ENCODE data around the gene MRPL52.
"Not testable (repeated sequence)": the region's sequence is repeated elsewhere in the genome, so short reads cannot be mapped to it uniquely, and the experiment has no call there.

Gene MRPL52

DNA sequence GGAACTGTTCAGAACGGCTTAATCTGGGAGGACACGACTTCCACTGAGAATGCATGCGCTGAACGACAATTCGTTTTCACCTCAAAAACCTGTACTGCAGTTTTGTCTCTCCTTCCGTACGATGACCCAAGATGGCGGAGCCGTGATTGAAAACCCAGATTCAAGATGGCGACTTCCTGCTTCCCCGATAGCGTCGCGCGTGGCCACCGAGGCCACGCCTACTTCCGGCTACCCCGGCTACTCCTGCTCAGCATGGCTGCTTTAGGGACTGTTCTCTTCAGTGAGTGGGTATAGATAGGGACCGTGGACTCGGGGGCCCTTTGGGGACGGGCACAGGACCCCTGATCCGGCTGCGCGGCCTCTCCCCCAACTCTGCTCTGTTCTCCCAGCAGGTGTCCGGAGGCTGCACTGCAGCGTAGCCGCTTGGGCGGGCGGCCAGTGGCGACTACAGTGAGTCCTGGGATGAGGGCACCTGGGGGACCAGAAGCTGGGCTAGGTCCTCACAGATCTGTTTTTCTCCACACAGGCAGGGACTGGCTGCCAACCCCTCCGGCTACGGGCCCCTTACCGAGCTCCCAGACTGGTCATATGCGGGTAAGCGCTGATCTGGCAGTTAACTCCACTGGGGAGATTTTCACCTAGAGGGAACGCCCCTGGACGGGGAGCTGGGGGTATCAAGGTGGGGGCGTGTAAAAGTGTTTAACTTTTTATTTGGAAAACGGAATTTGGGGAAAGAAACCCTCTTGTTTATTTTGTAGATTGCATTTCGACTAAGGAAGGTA is at the start of gene MRPL52:
MRPL52 (plus strand) TSS at position 227 of the 782 bp plus-strand sequence; CDS start at position 253, 26 bp downstream.
- DNase-seq, result peak; percentile 89

DNA sequence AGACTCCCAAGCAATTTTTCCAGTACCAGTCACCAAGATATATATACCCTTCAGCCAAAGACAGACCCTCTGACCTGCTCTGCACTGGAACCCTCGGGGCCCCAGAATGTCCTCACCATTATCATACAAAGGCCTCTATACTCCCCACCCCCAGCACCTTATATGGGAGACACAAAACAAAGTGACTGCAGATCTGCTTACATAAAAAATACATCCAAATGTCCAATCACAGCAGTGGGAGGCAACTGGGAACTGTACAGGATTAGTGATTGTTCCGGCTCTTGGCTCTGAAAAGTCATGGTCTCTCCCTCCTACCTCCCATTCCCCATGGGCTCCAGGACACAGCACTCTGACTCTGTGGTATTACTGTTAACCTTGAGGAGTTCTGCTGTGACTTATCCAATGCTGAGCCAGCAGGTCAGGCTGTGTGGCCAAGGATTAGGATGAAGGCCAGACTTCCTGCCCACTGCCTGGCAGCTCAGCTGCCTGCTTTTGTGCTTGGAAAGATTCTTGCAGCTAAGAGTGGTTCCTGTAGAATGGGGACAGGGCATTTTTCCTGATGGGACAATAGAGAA is 49.5 kb upstream of the MRPL52 start:
- no peak for DNase-seq

DNA sequence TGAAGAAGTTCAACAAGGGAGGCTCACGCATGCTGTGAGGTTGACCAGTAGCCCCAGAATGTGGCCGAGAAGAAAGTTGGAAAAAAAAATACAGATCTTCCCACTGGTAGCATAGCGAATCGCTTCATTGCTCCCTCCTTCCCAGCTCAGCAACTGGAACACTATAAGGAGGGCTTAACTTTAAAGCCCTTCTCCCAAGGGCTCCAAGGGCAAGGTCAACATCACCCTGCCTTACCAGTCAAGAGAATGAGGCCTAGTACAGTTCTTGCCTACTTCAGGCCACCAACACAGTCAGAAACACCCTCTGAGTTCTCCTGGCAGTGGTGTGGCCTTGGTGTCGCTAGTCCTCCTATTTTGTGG is 48.8 kb upstream of the MRPL52 start:
- no peak for DNase-seq

DNA sequence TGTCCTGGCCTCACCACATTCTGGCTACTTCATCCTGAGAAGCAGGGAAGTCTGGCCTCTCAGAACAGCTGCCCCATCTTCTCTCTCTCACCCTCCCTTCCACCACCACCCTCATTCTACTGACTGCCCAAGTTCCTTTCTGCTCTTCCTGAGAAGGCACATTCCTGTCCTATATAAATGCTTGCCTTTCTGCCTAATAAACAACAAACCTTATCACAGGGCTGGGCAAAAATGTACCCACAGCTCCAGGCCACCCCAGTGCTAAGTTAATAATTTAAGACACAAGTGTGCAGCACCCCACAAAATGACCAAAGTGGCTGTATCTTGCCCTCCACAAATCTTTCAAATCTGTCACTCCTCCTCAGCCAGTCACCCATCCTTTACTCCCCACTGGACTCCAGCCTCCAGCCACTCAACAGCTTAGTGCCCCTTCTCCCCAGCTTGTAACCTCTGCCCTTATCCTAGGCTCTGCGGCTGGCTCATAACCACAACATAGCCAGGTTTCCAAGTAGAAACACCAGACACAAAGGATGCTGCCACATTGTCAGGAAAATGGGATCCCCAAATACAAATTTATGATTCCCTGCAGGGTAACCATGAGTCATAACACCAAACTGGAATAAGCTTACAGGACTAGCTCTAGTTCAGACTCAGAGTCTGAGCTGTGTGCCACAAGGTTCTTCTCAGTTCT is 48.2 kb upstream of the MRPL52 start:
- no peak for DNase-seq

DNA sequence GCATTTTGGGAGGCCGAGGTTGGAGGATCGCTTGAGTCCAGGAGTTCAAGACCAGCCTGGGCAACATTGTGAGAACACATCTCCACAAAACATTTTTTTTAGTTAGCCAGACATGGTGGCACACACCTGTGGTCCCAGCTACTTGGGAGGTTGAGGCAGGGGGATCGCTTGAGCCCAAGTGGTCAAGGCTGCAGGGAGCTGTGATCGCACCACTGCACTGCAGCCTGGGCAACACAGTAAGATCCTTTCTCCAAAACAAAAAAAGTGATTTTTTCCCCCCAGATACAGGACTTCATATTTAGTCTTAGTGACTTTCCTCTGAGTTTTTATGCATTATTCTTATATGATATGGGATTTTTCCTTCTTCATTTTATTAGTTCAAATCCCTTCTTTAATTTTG is 43.0 kb upstream of the MRPL52 start:
- no peak for DNase-seq

DNA sequence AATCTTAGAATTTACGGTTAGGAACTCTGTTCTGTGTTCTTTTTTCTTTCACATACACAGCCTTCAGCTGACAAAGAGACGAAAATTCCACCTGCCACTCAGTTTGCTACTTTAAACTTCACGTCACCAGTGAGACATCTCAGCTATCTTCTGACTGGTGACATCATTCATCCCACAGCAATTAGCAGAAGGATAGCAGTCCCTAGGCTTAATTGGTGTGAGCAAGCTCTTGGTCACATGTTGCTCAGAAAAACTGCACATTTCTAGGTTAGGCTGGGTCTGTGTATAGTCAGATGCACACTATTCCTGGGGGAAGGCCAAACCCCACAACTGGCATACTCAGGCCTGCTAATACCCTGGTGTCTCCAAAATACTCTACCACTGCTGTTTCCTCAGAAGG is 38.4 kb upstream of the MRPL52 start:
- no peak for DNase-seq

DNA sequence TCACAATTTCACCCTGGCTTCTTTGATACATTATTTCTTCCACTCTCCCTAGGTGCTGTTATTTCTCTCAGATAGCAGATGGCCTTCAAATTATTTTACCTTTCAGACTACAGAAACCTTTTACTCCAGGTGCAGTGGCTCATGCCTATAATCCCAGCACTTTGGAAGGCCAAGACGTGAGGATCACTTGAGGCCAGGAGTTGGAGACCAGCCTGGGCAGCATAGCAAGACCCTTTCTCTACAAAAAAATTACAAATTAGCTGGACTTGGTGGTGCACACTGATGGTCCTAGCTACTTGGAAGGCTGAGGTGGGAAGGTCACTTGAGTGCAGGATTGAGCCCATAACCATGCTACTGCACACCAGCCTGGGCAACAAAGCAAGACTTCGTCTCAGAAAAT is 37.5 kb upstream of the MRPL52 start:
- no peak for DNase-seq

DNA sequence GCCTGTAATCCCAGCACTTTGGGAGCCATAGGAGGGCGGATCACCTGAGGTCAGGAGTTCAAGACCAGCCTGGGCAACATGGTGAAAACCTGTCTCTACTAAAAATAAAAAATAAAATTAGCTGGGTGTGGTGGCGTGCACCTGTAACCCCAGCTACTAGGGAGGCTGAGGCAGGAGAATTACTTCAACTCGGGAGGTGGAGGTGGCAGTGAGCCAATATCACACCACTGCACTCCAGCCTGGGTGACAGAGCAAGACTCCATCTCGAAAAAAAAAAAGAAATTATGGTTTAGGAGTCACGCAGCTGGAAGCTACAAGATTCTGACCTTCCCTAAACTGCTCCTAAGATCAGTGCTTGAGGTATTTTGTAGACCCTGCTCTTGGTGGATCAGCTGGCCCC is 36.1 kb upstream of the MRPL52 start:
- not testable (repeated sequence) for DNase-seq

DNA sequence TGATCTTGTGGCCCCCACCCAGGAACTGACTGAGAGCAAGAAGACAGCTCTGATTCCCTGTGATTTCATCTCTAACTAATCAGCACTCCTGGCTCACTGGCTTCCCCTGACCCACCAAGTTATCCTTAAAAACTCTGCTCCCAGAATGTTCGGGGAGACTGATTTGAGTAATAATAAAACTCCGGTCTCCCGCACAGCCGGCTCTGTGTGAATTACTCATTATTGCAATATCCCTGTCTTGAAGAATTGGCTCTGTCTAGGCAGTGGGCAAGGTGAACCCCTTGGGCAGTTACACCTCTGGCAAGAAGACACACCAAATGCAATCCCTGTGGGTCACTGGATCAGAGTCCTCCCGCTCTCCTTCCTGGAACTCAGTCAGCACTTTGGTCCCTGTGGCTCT is 35.7 kb upstream of the MRPL52 start:
- no peak for DNase-seq

DNA sequence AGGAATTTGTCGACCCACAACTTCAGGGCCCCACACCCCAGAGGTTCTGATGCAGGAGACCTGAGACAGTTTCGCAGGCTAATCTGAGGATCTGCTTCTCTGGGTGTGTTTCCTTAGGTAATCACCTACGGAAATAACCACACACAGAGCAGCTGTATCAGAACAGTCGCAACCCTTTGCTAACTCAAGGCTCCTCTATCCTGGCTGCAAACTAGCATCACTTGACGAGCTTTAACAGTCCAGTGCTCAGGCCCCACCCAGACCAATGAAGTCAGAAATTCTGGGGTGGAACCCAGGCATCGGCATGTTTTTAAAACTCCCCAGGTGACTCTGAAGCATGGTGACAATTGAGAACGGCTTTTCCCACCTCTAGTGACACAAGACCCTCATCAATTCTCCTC is 35.1 kb upstream of the MRPL52 start:
- DNase-seq, result no peak

DNA sequence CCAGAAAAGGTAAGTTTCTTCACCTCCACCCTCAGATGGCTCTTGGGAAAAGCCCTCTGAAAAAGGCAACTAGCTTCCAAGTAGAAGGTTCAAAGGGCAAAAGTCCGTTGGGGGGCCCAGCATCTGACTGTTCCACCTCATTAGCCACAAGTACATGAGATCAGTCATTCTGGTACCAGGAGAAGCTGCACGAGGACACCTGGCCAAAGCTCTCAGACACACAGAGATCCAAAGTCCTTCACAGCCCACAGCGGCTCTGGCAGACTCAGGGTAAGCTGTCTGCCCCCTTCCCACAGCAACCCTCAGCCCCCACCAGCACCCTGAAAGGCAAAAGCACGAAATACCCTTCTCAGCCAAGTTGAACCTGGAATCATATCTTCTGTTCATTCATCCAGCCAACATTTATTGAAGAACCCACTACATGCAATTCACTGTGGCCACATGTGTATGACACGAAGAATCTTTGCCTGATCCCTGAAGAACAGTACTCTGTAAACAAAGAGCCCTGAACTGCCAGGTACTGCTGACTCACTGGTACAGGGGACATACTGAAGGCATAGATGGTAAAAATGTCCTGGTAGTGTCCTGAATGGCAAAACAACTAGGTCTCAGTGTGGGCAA is 33.5 kb upstream of the MRPL52 start:
- no peak for DNase-seq

DNA sequence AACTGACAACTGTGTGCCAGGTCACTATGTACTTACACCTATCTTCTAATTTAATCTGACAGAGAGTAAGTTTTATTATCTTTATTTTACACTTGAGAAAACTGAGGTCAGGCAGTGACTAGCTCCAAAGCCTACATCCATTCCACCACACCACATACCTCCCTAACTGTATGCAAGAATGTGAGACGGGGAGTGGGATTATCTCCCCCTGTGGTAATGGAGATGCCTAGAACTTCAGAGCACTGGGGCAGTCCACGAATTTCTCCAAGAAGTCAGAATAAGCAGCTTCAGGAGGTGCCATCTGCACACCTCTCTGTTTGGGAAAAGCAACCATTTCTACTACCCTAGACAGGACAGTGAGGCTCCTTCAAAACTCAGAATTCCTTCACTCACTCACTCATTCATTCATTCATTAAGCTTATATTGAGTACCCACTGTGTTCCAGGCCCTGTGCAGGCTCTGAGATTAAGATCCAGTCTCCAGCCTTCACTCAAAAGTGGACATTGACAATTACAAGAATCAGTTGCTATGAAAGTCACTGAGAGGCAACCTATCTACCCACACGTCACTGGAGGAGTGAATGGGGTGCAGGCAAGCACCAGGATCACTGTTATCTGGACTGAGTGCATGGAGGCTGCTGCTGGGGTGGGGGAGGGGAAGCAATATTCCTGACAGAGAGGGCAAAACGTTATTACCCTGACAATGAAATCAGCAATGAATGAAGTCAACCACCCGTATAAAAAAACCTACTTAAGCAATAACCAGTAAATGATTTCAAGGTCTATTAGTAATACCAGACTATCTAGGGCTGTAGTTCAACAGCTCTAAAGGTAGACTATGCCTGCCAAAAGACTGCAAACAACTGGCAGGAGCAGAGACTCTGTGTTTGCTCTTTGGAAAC is 32.4 kb upstream of the MRPL52 start:
- DNase-seq, result no peak

DNA sequence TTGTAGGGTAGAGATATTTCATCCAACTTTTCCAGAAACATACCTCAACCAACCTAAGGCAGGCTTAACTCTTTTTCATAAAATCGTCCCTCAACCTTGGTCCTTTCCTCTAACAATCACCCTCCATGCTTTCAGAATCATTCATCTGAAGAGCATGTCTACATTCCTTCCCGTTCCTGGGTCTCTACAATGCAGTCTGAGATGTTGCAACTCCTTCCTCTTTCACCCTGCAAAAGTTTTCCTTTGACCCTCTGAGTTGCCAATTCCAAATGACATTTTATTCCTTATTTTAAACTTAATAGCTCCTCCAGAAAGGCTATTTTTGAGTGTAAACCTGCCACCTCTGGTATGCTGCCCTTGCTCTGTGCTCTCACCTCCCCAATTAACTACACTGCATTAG is 31.2 kb upstream of the MRPL52 start:
- DNase-seq, result no peak

DNA sequence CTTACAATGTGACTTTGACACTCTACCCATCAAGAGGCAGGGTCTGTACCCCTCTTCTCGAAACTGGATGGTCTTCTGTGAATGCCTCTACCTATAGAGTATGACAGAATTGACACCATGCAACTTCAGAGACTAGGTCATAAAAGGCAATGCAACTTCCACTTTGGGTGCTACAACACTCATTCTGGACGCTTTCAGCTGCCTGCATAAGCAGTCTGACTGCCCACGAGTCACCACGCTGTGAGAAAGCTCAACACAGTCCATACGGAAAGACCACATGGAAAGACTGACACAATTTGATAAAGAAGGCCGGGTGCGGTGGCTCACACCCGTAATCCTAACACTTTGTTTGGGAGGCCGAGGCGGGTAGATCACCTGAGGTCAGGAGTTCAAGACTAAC is 29.3 kb upstream of the MRPL52 start:
- DNase-seq, result no peak

DNA sequence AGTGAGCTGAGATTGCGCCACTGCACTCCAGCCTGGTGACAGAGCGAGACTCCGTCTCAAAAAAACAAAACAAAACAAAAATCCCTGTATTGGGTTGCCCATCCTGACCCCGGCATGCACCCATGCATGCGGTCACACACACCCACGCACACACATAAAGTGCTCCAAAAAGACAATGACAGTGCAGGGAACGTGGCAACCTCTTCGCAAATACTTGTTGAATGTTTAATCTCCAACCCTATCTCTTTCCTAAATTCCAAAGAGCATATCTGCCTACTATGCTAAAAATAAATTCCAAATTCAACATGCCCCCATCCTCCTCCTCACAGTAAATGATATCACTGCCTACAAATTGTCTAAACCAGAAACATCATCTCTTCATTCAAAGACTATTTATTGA is 28.0 kb upstream of the MRPL52 start:
- DNase-seq, result no peak

DNA sequence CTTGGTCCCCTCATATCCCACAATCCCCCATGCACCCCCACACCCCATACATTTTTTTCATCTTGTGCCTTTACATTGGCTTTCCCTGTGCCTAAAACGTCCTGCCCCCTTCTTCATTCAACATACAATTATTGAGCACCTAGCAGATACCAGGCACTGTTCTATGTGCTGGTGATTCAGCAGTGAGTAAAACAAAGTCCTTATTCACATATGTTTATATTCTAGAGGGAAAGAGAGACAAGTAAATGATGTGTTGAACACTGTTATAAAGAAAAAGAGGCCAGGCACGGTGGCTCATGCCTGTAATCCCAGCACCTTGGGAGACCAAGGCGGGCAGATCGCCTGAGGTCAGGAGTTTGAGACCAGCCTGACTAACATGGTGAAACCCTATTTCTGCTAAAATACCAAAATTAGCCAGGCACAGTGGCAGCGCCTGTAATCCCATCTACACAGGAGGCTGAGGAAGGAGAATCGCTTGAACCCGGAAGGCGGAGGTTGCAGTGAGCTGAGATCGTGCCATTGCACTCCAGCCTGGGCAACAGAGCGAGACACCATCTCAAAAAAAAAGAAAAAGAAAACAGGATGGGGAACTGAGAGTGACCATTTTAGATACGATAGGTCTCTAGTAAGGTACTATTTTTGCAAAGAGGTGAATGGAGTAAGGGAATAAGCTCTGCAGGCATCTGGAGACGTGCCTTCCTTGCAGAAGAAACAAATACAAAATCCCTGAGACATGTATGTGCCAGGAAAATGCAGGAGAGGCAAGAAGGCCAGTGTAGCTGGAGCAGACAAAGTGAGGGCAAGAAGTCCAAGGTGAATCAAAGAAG is 26.6 kb upstream of the MRPL52 start:
- no peak for DNase-seq

DNA sequence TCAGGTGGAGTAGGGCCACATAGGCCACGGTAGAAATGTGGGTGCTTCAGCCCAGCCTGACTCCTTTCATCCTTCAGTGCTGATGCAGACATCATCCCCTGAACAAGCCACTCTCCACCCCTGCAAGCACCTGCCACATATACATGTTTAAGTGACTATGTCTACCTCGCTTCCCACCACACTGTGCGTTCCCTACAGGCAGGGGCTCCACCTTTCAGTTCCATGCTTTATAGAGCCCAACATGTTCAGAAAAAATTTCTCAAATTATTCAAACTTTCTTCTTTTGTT is 26.1 kb upstream of the MRPL52 start:
- DNase-seq, result no peak

DNA sequence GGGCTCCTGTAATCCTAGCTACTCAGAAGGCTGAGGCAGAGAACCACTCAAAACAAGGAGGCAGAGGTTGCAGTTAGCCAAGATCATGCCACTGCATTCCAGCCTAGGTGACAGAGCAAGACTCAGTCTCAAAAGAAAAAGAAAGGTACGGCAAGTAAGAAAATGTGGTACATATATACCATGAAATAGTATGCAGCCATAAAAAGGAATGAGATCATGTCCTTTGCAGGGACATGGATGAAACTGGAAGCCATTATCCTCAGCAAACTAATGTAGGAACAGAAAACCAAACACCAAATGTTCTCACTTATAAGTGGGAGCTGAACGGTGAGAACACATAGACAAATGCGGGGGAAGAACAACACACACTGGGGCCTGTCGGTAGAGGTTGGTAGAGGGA is 24.5 kb upstream of the MRPL52 start:
- not testable (repeated sequence) for DNase-seq

DNA sequence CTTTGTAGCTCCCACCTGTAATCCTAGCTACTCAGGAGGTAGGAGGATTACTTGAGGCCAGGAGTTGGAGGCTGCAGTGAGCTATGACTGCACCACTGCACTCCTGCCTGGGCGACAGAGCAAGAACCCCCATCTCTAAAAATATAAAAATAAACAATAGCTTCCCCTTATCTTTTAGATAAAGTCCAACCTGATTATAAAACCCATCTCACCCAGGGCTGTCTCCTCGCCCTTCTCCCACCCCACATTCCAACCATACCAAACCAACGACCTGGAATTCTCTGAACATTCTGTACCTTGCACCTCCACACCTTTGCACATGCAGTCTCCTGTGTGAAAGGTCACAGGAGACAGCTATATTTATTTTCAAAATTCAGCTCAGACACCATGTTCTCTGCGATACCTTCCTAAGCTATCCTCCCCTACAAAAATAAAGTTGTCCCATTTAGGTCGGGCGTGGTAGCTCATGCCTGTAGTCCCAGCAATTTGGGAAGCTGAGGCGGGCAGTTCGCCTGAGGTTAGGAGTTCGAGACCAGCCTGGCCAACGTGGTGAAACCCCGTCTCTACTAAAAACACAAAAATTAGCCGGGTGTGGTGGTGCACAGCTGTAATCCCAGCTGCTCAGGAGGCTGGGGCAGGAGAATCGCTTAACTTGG is 22.1 kb upstream of the MRPL52 start:
- no peak for DNase-seq

DNA sequence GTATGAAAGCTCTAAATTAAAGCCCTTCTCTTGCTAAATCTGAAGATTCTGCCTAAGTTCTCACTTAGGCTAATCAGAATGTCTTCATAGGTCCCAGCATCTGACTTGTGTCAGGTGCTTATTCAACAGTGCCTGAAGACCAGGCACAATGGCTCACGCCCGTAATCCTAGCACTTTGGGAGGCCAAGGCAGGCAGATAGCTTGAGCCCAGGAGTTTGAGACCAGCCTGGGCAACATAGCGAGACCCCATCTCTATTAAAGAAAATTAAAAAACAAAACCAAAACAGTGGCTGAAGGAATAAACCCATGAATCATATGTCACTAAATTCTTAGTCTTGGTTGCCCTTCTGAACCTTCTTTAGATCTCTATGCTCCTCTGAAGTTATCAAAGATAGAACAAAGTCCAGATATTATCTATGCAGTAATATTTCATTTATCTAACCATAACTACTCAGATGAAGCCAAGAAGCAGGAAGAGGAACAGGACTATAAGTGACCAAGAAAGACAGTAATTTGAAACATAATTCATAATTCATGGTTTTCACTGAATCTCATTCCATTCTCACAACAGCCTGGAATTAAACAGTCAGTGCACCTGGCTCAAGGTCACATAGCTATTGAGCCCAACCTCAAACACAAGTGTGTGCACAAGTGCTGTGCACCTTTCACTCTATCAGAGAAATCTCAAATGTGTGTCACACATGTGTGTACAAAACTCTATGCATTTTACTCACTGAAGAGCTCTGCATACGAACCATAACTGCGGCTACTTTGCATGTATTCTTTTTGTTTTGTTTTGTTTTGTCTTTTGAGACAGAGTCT is 21.1 kb upstream of the MRPL52 start:
- no peak for DNase-seq

DNA sequence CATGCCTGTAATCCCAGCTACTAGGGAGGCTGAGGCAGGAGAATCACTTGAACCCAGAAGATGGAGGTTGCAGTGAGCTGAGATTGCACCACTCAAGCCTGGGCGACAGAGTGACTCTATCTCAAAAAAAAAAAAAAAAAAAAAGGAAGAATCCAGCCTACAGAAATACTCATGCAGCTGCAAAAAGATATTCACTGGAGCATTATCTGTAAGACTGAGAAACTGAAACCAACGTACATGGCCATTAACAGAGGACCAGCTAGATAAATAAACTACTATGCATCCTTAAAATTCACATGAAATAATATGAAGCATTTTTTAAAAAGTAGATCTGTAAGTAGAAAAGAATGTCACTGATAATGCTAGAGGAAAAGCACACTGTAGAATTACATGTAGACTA is 18.0 kb upstream of the MRPL52 start:
- DNase-seq, result no peak

Measured in activated CD4-positive, alpha-beta T cell treated with anti-CD3 and anti-CD28 coated beads, Interleukin-2, amount 50 U/mL, for 1 hour (primary cell).